GM19238 (cell line): Measurements from ENCODE around the gene TRIP13.
"Not testable (repeated sequence)": the region's sequence is repeated elsewhere in the genome, so short reads cannot be mapped to it uniquely, and the experiment has no call there.

Experiments used
- DNase-seq: peaks from one replicate; pipeline ENCODE4 v3.0.0; 2011; ENCODE audit warnings: low spot score; ENCODE audit not compliant: insufficient read length

TRIP13 gene

GRCh38 chr5:891117-891836 lies 1.4 kb upstream of the TRIP13 start:
- DNase-seq: no peak

GRCh38 chr5:891837-892393 lies 769 bp upstream of the TRIP13 start:
- peak; percentile 37 for DNase-seq

GRCh38 chr5:893137-893506 lies 438 bp downstream of the TRIP13 start:
- no peak for DNase-seq

GRCh38 chr5:893711-894110 lies 1.0 kb downstream of the TRIP13 start:
- DNase-seq: no peak

- DNase-seq: no peak
Measured at GRCh38 chr5:900781-901180, 8.1 kb downstream of the TRIP13 start.

GRCh38 chr5:902129-902916 lies 9.6 kb downstream of the TRIP13 start:
- DNase-seq: no peak

GRCh38 chr5:903756-904096 lies 11.0 kb downstream of the TRIP13 start:
- DNase-seq: no peak

GRCh38 chr5:905139-905642 lies 12.5 kb downstream of the TRIP13 start:
- DNase-seq: no peak

GRCh38 chr5:907366-907910 lies 14.8 kb downstream of the TRIP13 start:
- no peak for DNase-seq

GRCh38 chr5:908172-908571 lies 15.5 kb downstream of the TRIP13 start:
- DNase-seq: no peak

- no peak for DNase-seq
Measured at GRCh38 chr5:909086-909485, 16.4 kb downstream of the TRIP13 start.

- DNase-seq: no peak
Measured at GRCh38 chr5:909994-910768, 17.5 kb downstream of the TRIP13 start.

- DNase-seq: no peak
Measured at GRCh38 chr5:910769-911160, 18.1 kb downstream of the TRIP13 start.

- DNase-seq: no peak
Measured at GRCh38 chr5:911601-912000, 18.9 kb downstream of the TRIP13 start.

- no peak for DNase-seq
Measured at GRCh38 chr5:912280-913091, 19.8 kb downstream of the TRIP13 start.

- DNase-seq: no peak
Measured at GRCh38 chr5:914174-914573, 21.5 kb downstream of the TRIP13 start.

GRCh38 chr5:914612-915011 lies 21.9 kb downstream of the TRIP13 start:
- no peak for DNase-seq

GRCh38 chr5:915346-915745 lies 22.7 kb downstream of the TRIP13 start:
- DNase-seq: not testable (repeated sequence)

GRCh38 chr5:915946-916345 lies 23.3 kb downstream of the TRIP13 start:
- DNase-seq: no peak

- no peak for DNase-seq
Measured at GRCh38 chr5:916441-917293, 24.0 kb downstream of the TRIP13 start.
